Smooth muscle cell (in vitro differentiated cells): ENCODE measurements around the gene TMEM59. TPM values are rescaled to one million over a fixed set of nuclear protein-coding genes. Genes with fewer than 3 reads are reported as not detected.
"Not testable (repeated sequence)": the region's sequence is repeated elsewhere in the genome, so short reads cannot be mapped to it uniquely, and the experiment has no call there.

Experiments
- DNase-seq: peaks from one replicate; lab custom pipeline; 2025; ENCODE audit not compliant: unreplicated experiment; lab: John Stamatoyannopoulos, UW
- H2AFZ ChIP-seq: fragments of 200-600 bp; sonication (generic); 2 replicates; pipeline ENCODE4 v1.6.0; 2016; ENCODE audit warnings: antibody characterized with exemption, low read depth, mild to moderate bottlenecking
- H3F3A ChIP-seq: fragments of 200-600 bp; sonication (generic); 2 replicates; pipeline ENCODE4 v1.6.0; 2017; ENCODE audit warnings: antibody characterized with exemption, low read depth
- H3K27ac ChIP-seq: fragments of 200-600 bp; sonication (generic); 2 replicates; pipeline ENCODE4 v1.5.1; 2016; ENCODE audit warnings: low read depth, mild to moderate bottlenecking
- H3K27me3 ChIP-seq: fragments of 200-600 bp; sonication (generic); 2 replicates; pipeline ENCODE4 v1.6.1; 2016; ENCODE audit warnings: low read depth, mild to moderate bottlenecking
- H3K36me3 ChIP-seq: fragments of 200-600 bp; sonication (generic); 2 replicates; pipeline ENCODE4 v1.5.1; 2016; ENCODE audit warnings: low read depth
- H3K4me1 ChIP-seq: fragments of 200-600 bp; sonication (generic); 2 replicates; pipeline ENCODE4 v1.5.1; 2016; ENCODE audit warnings: low read depth
- H3K4me2 ChIP-seq: fragments of 200-600 bp; sonication (generic); 2 replicates; pipeline ENCODE4 v1.6.0; 2016; ENCODE audit warnings: mild to moderate bottlenecking
- H3K4me3 ChIP-seq: fragments of 200-600 bp; sonication (generic); 2 replicates; pipeline ENCODE4 v1.5.1; 2016; ENCODE audit warnings: mild to moderate bottlenecking
- H3K79me2 ChIP-seq: fragments of 200-600 bp; sonication (generic); 2 replicates; pipeline ENCODE4 v1.6.0; 2016; ENCODE audit warnings: low read depth, mild to moderate bottlenecking
- H3K9ac ChIP-seq: fragments of 200-600 bp; sonication (generic); 2 replicates; pipeline ENCODE4 v1.6.0; 2016; ENCODE audit warnings: low read depth
- H3K9me3 ChIP-seq: fragments of 200-600 bp; sonication (generic); replicated peaks from 2 replicates; pipeline ENCODE4 v1.5.1; 2016; ENCODE audit warnings: low read depth
- H4K20me1 ChIP-seq: fragments of 200-600 bp; sonication (generic); 2 replicates; pipeline ENCODE4 v1.6.0; 2016; ENCODE audit warnings: low read depth
- WGBS: methylation state at CpG from one replicate; pipeline ENCODE4 v1.1.7; 2016; ENCODE audit warnings: low lambda C conversion rate; 5-methylcytosine and 5-hydroxymethylcytosine counted together
- polyA plus RNA-seq: library from polyadenylated mRNA; unstranded; fragments of >200 nt; fragmentation: Nextera tagmentation; extraction: Ambion mirVana; gene quantifications from 2 replicates; pipeline ENCODE4 v1.2.1, GENCODE V29; 2016
- total RNA-seq: library from RNA; depleted of rRNA; stranded (reverse); fragments of >200 nt; gene quantifications from 2 replicates; pipeline ENCODE4 v1.2.3, GENCODE V29; 2014
- TF ChIP-seq, protein P1 (sequence below): fragments of 200-600 bp; sonication (generic); IDR thresholded peaks from 2 replicates; pipeline ENCODE4 v1.5.1; 2017; ENCODE audit warnings: borderline replicate concordance, mild to moderate bottlenecking, antibody characterized with exemption; ENCODE audit not compliant: insufficient read depth, poor library complexity, severe bottlenecking

Gene TMEM59
- total and polyA plus RNA-seq, 2 experiments from 2014 or later = 402 to 444 TPM

- WGBS = 97% methylated on average over 1 of the region's 1 CpG
- no peak overlapping the region for H3K9ac ChIP-seq
- H3K79me2 ChIP-seq = no peaks in the 10 kb centered on the region
- no peaks in the 10 kb centered on the region for H3K4me1 ChIP-seq
- H3K27ac ChIP-seq = no peak overlapping the region
- no peak for DNase-seq
- H3K36me3 ChIP-seq = no peaks in the 10 kb centered on the region
- no peak overlapping the region for H2AFZ ChIP-seq
- no peaks in the 10 kb centered on the region for H3K27me3 ChIP-seq
- no peaks in the 10 kb centered on the region for H4K20me1 ChIP-seq
- H3K4me2 ChIP-seq = no peak overlapping the region
- no peaks in the 10 kb centered on the region for H3F3A ChIP-seq
- TF ChIP-seq, protein P1, sequence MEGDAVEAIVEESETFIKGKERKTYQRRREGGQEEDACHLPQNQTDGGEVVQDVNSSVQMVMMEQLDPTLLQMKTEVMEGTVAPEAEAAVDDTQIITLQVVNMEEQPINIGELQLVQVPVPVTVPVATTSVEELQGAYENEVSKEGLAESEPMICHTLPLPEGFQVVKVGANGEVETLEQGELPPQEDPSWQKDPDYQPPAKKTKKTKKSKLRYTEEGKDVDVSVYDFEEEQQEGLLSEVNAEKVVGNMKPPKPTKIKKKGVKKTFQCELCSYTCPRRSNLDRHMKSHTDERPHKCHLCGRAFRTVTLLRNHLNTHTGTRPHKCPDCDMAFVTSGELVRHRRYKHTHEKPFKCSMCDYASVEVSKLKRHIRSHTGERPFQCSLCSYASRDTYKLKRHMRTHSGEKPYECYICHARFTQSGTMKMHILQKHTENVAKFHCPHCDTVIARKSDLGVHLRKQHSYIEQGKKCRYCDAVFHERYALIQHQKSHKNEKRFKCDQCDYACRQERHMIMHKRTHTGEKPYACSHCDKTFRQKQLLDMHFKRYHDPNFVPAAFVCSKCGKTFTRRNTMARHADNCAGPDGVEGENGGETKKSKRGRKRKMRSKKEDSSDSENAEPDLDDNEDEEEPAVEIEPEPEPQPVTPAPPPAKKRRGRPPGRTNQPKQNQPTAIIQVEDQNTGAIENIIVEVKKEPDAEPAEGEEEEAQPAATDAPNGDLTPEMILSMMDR = no peak
- H3K4me3 ChIP-seq = no peak overlapping the region
- H3K9me3 ChIP-seq = no peaks in the 10 kb centered on the region
These were observed 57.3 kb downstream of the TMEM59 start for GRCh38 chr1:53995683-53996082.

- not testable (repeated sequence) for H4K20me1 ChIP-seq, H3K4me3 ChIP-seq, H3K27ac ChIP-seq, H3K4me1 ChIP-seq, H3K9me3 ChIP-seq, H3K9ac ChIP-seq, H3K4me2 ChIP-seq, H3K79me2 ChIP-seq, DNase-seq, H3K36me3 ChIP-seq, H3F3A ChIP-seq, H3K27me3 ChIP-seq, H2AFZ ChIP-seq
- 90% methylated on average over 2 of the region's 2 CpGs for WGBS
These were observed 58.5 kb downstream of the TMEM59 start for GRCh38 chr1:53994516-53994915.

GRCh38 chr1:53992085-53992874 is 60.7 kb downstream of the TMEM59 start:
- DNase-seq = no peak
- Histone ChIP-seq H3F3A (no peaks in the 10 kb centered on the region), H3K79me2 (no peaks in the 10 kb centered on the region), H3K9ac (no peak overlapping the region), H3K36me3 (no peaks in the 10 kb centered on the region), H3K4me3 (no peak overlapping the region), H4K20me1 (no peaks in the 10 kb centered on the region), H3K9me3 (no peaks in the 10 kb centered on the region), H2AFZ (no peak overlapping the region), H3K4me1 (no peaks in the 10 kb centered on the region), H3K4me2 (no peak overlapping the region), H3K27me3 (no peaks in the 10 kb centered on the region), H3K27ac (no peak overlapping the region)
- WGBS = 77% methylated on average over 4 of the region's 4 CpGs
- TF ChIP-seq, protein P1 = peak; percentile 16

DNA sequence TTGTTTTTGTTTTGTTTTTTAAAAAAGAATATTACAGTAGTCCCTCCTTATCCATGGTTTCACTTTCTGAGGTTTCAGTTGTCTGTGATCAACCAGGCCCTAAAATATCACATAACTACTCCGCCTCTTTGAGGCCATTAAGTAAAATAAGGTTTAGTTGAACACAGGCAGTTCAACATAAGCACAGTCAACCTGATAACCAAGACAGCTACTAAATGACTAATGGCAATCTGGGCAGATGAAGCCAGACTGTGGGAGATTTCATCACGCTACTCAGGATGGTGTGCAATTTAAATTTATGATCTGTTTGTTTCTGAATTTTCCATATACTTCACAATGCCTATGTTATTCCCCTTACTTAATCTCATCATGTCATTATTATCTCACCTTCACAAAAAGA is 65.1 kb downstream of the TMEM59 start:
- Histone ChIP-seq H3K79me2 (no peaks in the 10 kb centered on the region), H3K4me3 (no peak overlapping the region), H2AFZ (no peak overlapping the region), H3F3A (no peaks in the 10 kb centered on the region), H3K4me1 (peaks cover 4% of the 10 kb centered on the region), H4K20me1 (no peaks in the 10 kb centered on the region), H3K9ac (no peak overlapping the region), H3K9me3 (no peaks in the 10 kb centered on the region), H3K27me3 (no peaks in the 10 kb centered on the region), H3K4me2 (no peak overlapping the region), H3K36me3 (no peaks in the 10 kb centered on the region), H3K27ac (no peak overlapping the region)
- 49% methylated on average over 2 of the region's 2 CpGs for WGBS
- no peak for DNase-seq
- TF ChIP-seq, protein P1 = no peak
